Measurements from ENCODE around the gene CHGA. TPM values are rescaled to one million over a fixed set of nuclear protein-coding genes. Genes with fewer than 3 reads are reported as not detected.

CHGA gene
- total and polyA plus RNA-seq, 2 of the 13 experiments (the other 11 are each of a cell fraction or from before 2014, with no cell fraction given), result not detected

- 91% methylated on average over 6 of the region's 11 CpGs for WGBS (ENCODE audit: low lambda C conversion rate)
- in situ Hi-C loops (cut with HindIII; ENCODE audit: extremely low pct_ligation_motif_present, low pct_unique_long_range_greater_than_20kb) (loop anchor here (10.0 kb wide), 1 partner anchor 158 kb away; the partner anchor contains the start of gene ITPK1), intact Hi-C loops (cut with micrococcal nuclease; ENCODE audit: unreplicated experiment) (no loop called here)
- no peak overlapping the region for H3K4me2 ChIP-seq (ENCODE audit: low read depth, low read length)
- no peak overlapping the region for H2AFZ ChIP-seq (ENCODE audit: low read length)
- no peaks in the 10 kb centered on the region for H3K9me3 ChIP-seq (ENCODE audit: low read length)
- FAIRE-seq (no peak), ATAC-seq (no peak), DNase-seq (ENCODE audit: low spot score) (no peak)
- H3K9ac ChIP-seq (ENCODE audit: insufficient read depth, low read depth, low read length), result no peak overlapping the region
- no peak overlapping the region for H3K4me3 ChIP-seq (replicated peaks in 1 of 3; ENCODE audit: insufficient read depth in 1 of 3, low read depth in 2 of 3, low read length in 3 of 3)
- H3K79me2 ChIP-seq (ENCODE audit: insufficient read depth, low read length), result no peaks in the 10 kb centered on the region
- H3K27me3 ChIP-seq (ENCODE audit: control insufficient read depth in 1 of 2, insufficient read depth in 2 of 2, low read length in 2 of 2), result no peaks in the 10 kb centered on the region
- peaks cover 0 to 21% of the 10 kb centered on the region in 2 experiments; a peak in 2 of 5 replicates for H3K36me3 ChIP-seq (replicated peaks in 1 of 2; ENCODE audit: control insufficient read depth in 1 of 2, insufficient read depth in 2 of 2, low read length in 2 of 2)
- H3K4me1 ChIP-seq (ENCODE audit: insufficient read depth, low read length), result no peaks in the 10 kb centered on the region
- POLR2A ChIA-PET, result no interaction called here
- no peaks in the 10 kb centered on the region for H4K20me1 ChIP-seq (ENCODE audit: insufficient read depth, low read length)
- CTCF ChIA-PET (ENCODE audit: low intra/inter-chr PET ratio, low total read pairs), result no interaction called here
- BruUV-seq (replicated peaks), result no TSS peak
- no peak overlapping the region for H3K27ac ChIP-seq (ENCODE audit: extremely low read length, insufficient read depth, low read length)
- TF ChIP-seq LBX2 (CRISPR knock-in tag; IDR thresholded peaks at IDR 0.05; ENCODE audit: borderline replicate concordance), result no peak
- no peak for TF ChIP-seq FOXP4 (CRISPR knock-in tag; IDR thresholded peaks at IDR 0.05)
- TF ChIP-seq ZNF775 (CRISPR knock-in tag; IDR thresholded peaks at IDR 0.05; ENCODE audit: borderline replicate concordance), result no peak
- TF ChIP-seq BRCA1 (CRISPR knock-in tag; IDR thresholded peaks at IDR 0.05), result no peak
- TF ChIP-seq DZIP1 (CRISPR knock-in tag; IDR thresholded peaks at IDR 0.05), result no peak
- TF ChIP-seq BATF2 (CRISPR knock-in tag; IDR thresholded peaks at IDR 0.05), result no peak
- TF ChIP-seq ZBTB42 (CRISPR knock-in tag; IDR thresholded peaks at IDR 0.05), result no peak
- no peak for TF ChIP-seq FOXC1 (CRISPR knock-in tag; IDR thresholded peaks at IDR 0.05; ENCODE audit: borderline replicate concordance)
- TF ChIP-seq SNAI1 (CRISPR knock-in tag; IDR thresholded peaks at IDR 0.05; ENCODE audit: borderline replicate concordance), result no peak
- TF ChIP-seq ZSCAN30 (CRISPR knock-in tag; IDR thresholded peaks at IDR 0.05), result no peak
- no peak for TF ChIP-seq HNRNPH1 (optimal IDR thresholded peaks at IDR 0.05; ENCODE audit: low read depth, low read length)
- no peak for TF ChIP-seq KAT7 (CRISPR knock-in tag; IDR thresholded peaks at IDR 0.05; ENCODE audit: borderline replicate concordance)
- no peak for TF ChIP-seq ZNF761 (CRISPR knock-in tag; conservative IDR thresholded peaks at IDR 0.05)
- TF ChIP-seq CCDC6 (CRISPR knock-in tag; IDR thresholded peaks at IDR 0.05), result no peak
- TF ChIP-seq ZNF281 (CRISPR knock-in tag; IDR thresholded peaks at IDR 0.05; ENCODE audit: borderline replicate concordance), result no peak
These were observed 34.0 kb downstream of the CHGA start for GRCh38 chr14:92956961-92957360.
